22Rv1 (cell line): ENCODE results near the gene DNAJC10.
"Not testable (repeated sequence)": the region's sequence is repeated elsewhere in the genome, so short reads cannot be mapped to it uniquely, and the experiment has no call there.

Experiments used
- H3K27ac ChIP-seq: fragments of 450-650 bp; 2 replicates; pipeline ENCODE4 v1.5.1; 2017
- CTCF ChIP-seq: fragments of 450-650 bp; IDR thresholded peaks from 2 replicates; pipeline ENCODE4 v1.5.1; 2017; ENCODE audit warnings: mild to moderate bottlenecking
- ZFX ChIP-seq: fragments of 450-650 bp; IDR thresholded peaks from 2 replicates; pipeline ENCODE4 v1.6.1; 2017; ENCODE audit warnings: antibody characterized with exemption, borderline replicate concordance

Gene DNAJC10

GRCh38 chr2:182726473-182726872 lies 10.4 kb downstream of the DNAJC10 start:
- no peak for TF ChIP-seq ZFX
- no peak for TF ChIP-seq CTCF
- H3K27ac ChIP-seq, result no peak overlapping the region

GRCh38 chr2:182728014-182728413 lies 12.0 kb downstream of the DNAJC10 start:
- TF ChIP-seq CTCF, result no peak
- no peak for TF ChIP-seq ZFX
- H3K27ac ChIP-seq, result no peak overlapping the region

GRCh38 chr2:182729710-182730339 lies 13.8 kb downstream of the DNAJC10 start:
- H3K27ac ChIP-seq, result no peak overlapping the region
- TF ChIP-seq CTCF (no peak), ZFX (no peak)

- TF ChIP-seq CTCF (no peak), ZFX (no peak)
- no peak overlapping the region for H3K27ac ChIP-seq
These were observed 14.4 kb downstream of the DNAJC10 start for GRCh38 chr2:182730486-182730885.

GRCh38 chr2:182732736-182733135 lies 16.7 kb downstream of the DNAJC10 start:
- H3K27ac ChIP-seq, result no peak overlapping the region
- TF ChIP-seq ZFX, result no peak
- TF ChIP-seq CTCF, result no peak

GRCh38 chr2:182733572-182733971 lies 17.5 kb downstream of the DNAJC10 start:
- TF ChIP-seq ZFX, result no peak
- no peak for TF ChIP-seq CTCF
- H3K27ac ChIP-seq, result no peak overlapping the region

GRCh38 chr2:182736856-182737255 lies 20.8 kb downstream of the DNAJC10 start:
- not testable (repeated sequence) for H3K27ac ChIP-seq

- TF ChIP-seq CTCF, result no peak
These were observed 24.6 kb downstream of the DNAJC10 start for GRCh38 chr2:182740701-182741100.

More at GRCh38 chr2:182740701-182741100, 24.6 kb downstream of the DNAJC10 start:
- H3K27ac ChIP-seq, result no peak overlapping the region
